Endothelial cell of umbilical vein (primary cell): ENCODE measurements around the gene PNLIPRP2. TPM values are rescaled to one million over a fixed set of nuclear protein-coding genes. Genes with fewer than 3 reads are reported as not detected.

ENCODE experiments used
- BruUV-seq: library from RNA; stranded (reverse); fragments of 400-500 nt; replicated peaks from 2 replicates; lab custom pipeline; 2021; lab: Mats Ljungman, UMichigan
- CTCF ChIA-PET: fragments of 300-600, 350-600 bp; sonication (Branson Sonifier 250); formaldehyde crosslinking; loops from one replicate; lab custom pipeline; 2021; ENCODE audit warnings: antibody characterized with exemption, inconsistent platforms; lab: Charles Lee
- POLR2A ChIA-PET: fragments of 300-600, 350-600 bp; sonication (Branson Sonifier 250); formaldehyde crosslinking; loops from one replicate; lab custom pipeline; 2021; ENCODE audit warnings: antibody characterized with exemption, inconsistent platforms; lab: Charles Lee
- DNase-seq: peaks from one replicate; pipeline ENCODE4 v3.0.0-alpha.2; 2011; ENCODE audit warnings: low read depth, low spot score
- FAIRE-seq: peaks from 2 replicates; lab custom pipeline; 2011; peaks lifted over from hg19 to GRCh38; lab: Jason Lieb, UNC
- H2AFZ ChIP-seq: 2 replicates; pipeline ENCODE4 v1.6.0; 2012; ENCODE audit warnings: low read depth, low read length, control low read depth, inconsistent platforms
- H3K27ac ChIP-seq: 2 replicates; pipeline ENCODE4 v1.5.1; 2011; ENCODE audit warnings: low read depth, mild to moderate bottlenecking, control low read depth, low read length, moderate library complexity; ENCODE audit not compliant: insufficient read depth
- H3K27me3 ChIP-seq, 2 experiments: 2 replicates each; pipeline versions ENCODE4 v1.6.0 to v1.6.1; 2011; ENCODE audit warnings: low read length in 2 of 2, mixed read lengths in 1 of 2; ENCODE audit not compliant: control insufficient read depth in 2 of 2, insufficient read depth in 2 of 2
- H3K36me3 ChIP-seq, 2 experiments: 2 replicates in 1 of 2; 3 replicates in 1 of 2; pipeline ENCODE4 v1.5.1; 2011; ENCODE audit warnings: low read length in 2 of 2, mild to moderate bottlenecking in 1 of 2, moderate library complexity in 1 of 2; ENCODE audit not compliant: control insufficient read depth in 2 of 2, insufficient read depth in 2 of 2; ENCODE audit errors: extremely low read depth in 1 of 2
- H3K4me1 ChIP-seq: 3 replicates; pipeline ENCODE4 v1.5.1; 2011; ENCODE audit warnings: mild to moderate bottlenecking, low read length; ENCODE audit not compliant: control insufficient read depth, insufficient read depth; ENCODE audit errors: extremely low read depth
- H3K4me2 ChIP-seq: 2 replicates; pipeline ENCODE4 v1.6.1; 2011; ENCODE audit warnings: low read length, control low read depth, mixed read lengths; ENCODE audit not compliant: insufficient read depth
- H3K4me3 ChIP-seq, 3 experiments: fragments of 200-600 bp in 1 of 3; sonication (generic), shearing (Covaris generic) in 1 of 3; replicated peaks in 1 of 3; 2 replicates each; pipeline ENCODE4 v1.5.1; 2011 to 2016; ENCODE audit warnings: control low read depth in 3 of 3, low read length in 3 of 3, mild to moderate bottlenecking in 2 of 3, inconsistent platforms in 1 of 3, low read depth in 1 of 3, moderate library complexity in 1 of 3; ENCODE audit not compliant: insufficient read depth in 1 of 3
- H3K79me2 ChIP-seq: 2 replicates; pipeline ENCODE4 v1.6.0; 2012; ENCODE audit warnings: low read length, inconsistent platforms; ENCODE audit not compliant: control insufficient read depth, insufficient read depth
- H3K9ac ChIP-seq: replicated peaks from 2 replicates; pipeline ENCODE3; 2011; ENCODE audit warnings: low read length, control low read depth; ENCODE audit not compliant: insufficient read depth; ENCODE audit errors: extremely low read depth
- H3K9me1 ChIP-seq: replicated peaks from 3 replicates; pipeline ENCODE4 v1.6.0; 2011; ENCODE audit warnings: mild to moderate bottlenecking, low read length; ENCODE audit not compliant: control insufficient read depth, insufficient read depth; ENCODE audit errors: extremely low read depth
- H3K9me3 ChIP-seq: replicated peaks from 2 replicates; pipeline ENCODE4 v1.5.1; 2012; ENCODE audit warnings: low read length, inconsistent platforms; ENCODE audit not compliant: control insufficient read depth, insufficient read depth
- H4K20me1 ChIP-seq: replicated peaks from 2 replicates; pipeline ENCODE3; 2011; ENCODE audit warnings: mild to moderate bottlenecking, low read length; ENCODE audit not compliant: control insufficient read depth, insufficient read depth; ENCODE audit errors: extremely low read depth
- EZH2 ChIP-seq: IDR thresholded peaks from 2 replicates; pipeline ENCODE4 v1.6.1; 2012; ENCODE audit warnings: borderline replicate concordance, low read depth, mild to moderate bottlenecking, moderate library complexity, low read length, inconsistent platforms; ENCODE audit not compliant: severe bottlenecking
- FOS ChIP-seq: IDR thresholded peaks from 2 replicates; pipeline ENCODE4 v1.6.1; 2011; ENCODE audit warnings: mild to moderate bottlenecking, low read length, moderate library complexity, borderline replicate concordance; ENCODE audit not compliant: insufficient read depth
- GATA2 ChIP-seq: IDR thresholded peaks from 2 replicates; pipeline ENCODE4 v1.7.0; 2011; ENCODE audit warnings: low read depth, mild to moderate bottlenecking, moderate library complexity, mixed read lengths, low read length; ENCODE audit not compliant: insufficient read length, insufficient read depth
- JUN ChIP-seq: IDR thresholded peaks from 2 replicates; pipeline ENCODE4 v1.6.1; 2011; ENCODE audit warnings: borderline replicate concordance, low read depth; ENCODE audit not compliant: insufficient read length, insufficient read depth
- MYC ChIP-seq: IDR thresholded peaks from one replicate; pipeline ENCODE4 v1.6.1; 2011; ENCODE audit warnings: mild to moderate bottlenecking, low read depth, low read length
- POLR2A ChIP-seq: IDR thresholded peaks from 2 replicates; pipeline ENCODE4 v1.6.1; 2012; ENCODE audit warnings: low read depth, mild to moderate bottlenecking, control low read depth, low read length
- POLR2AphosphoS5 ChIP-seq: IDR thresholded peaks from 2 replicates; pipeline ENCODE4 v1.6.1; 2012; ENCODE audit warnings: low read depth, mild to moderate bottlenecking, control low read depth, low read length, moderate library complexity; ENCODE audit not compliant: insufficient read depth
- dilution Hi-C: fragments of 300-500 bp; cut with MboI; formaldehyde crosslinking; loops from one replicate; pipeline ENCODE4 v1.15.0; 2019; ENCODE audit warnings: low sequenced_read_pairs; ENCODE audit not compliant: extremely low pct_ligation_motif_present
- intact Hi-C: fragments of 100-400 bp; cut with micrococcal nuclease; formaldehyde crosslinking; loops from one replicate; pipeline ENCODE4 v1.10.0; 2022
- polyA plus RNA-seq, 4 experiments: library from polyadenylated mRNA; depleted of rRNA in 3 of 4; stranded (reverse) in 3 of 4; unstranded in 1 of 4; fragments of >200 nt; gene quantifications; 2 replicates each; pipeline versions ENCODE4 v1.2.1 to v1.2.3, GENCODE V29; 2011 to 2012; ENCODE audit warnings: missing spikeins in 1 of 4
- total RNA-seq: library from RNA; stranded (reverse); gene quantifications from 2 replicates; pipeline ENCODE4 v1.2.3, GENCODE V29; 2021
- TF ChIP-seq, protein P1 (sequence below), 2 donors: IDR thresholded peaks; 1 replicate in 1 of 2; 2 replicates in 1 of 2; pipeline ENCODE4 v1.5.1; 2011; ENCODE audit warnings: low read length in 2 of 2, mild to moderate bottlenecking in 2 of 2, moderate library complexity in 2 of 2, control low read depth in 1 of 2, inconsistent platforms in 1 of 2, low read depth in 1 of 2; ENCODE audit not compliant: insufficient read depth in 1 of 2; ENCODE audit errors: extremely low read depth in 1 of 2

Gene PNLIPRP2
- total and polyA plus RNA-seq, 2 donors (not counting 3 experiments of a cell fraction or from before 2014, with no cell fraction given), result not detected

DNA sequence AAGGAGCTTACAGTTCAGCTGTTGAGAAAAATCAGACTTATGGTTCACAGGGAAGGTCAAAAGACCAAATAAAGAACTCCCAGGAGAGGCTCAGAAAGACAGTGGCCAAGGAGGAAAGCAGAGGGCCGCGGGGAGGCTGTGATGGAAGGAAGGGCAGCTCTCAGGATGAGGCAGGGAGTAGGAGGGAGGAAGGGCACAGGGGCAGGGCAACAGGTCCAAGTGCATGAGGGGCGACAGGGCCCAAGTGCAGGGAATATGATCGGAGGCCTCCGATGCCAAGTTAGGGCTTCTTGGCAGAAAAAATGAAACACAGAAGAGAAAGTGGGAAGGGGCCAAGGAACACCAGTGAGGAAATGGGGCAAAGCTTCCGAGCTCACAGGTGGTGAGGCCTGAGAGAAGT is 13.4 kb upstream of the PNLIPRP2 start:
- TF ChIP-seq, protein P1, sequence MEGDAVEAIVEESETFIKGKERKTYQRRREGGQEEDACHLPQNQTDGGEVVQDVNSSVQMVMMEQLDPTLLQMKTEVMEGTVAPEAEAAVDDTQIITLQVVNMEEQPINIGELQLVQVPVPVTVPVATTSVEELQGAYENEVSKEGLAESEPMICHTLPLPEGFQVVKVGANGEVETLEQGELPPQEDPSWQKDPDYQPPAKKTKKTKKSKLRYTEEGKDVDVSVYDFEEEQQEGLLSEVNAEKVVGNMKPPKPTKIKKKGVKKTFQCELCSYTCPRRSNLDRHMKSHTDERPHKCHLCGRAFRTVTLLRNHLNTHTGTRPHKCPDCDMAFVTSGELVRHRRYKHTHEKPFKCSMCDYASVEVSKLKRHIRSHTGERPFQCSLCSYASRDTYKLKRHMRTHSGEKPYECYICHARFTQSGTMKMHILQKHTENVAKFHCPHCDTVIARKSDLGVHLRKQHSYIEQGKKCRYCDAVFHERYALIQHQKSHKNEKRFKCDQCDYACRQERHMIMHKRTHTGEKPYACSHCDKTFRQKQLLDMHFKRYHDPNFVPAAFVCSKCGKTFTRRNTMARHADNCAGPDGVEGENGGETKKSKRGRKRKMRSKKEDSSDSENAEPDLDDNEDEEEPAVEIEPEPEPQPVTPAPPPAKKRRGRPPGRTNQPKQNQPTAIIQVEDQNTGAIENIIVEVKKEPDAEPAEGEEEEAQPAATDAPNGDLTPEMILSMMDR (IDR thresholded peaks at IDR 0.05; ENCODE audit: extremely low read depth in 1 of 2, insufficient read depth in 1 of 2, low read depth in 1 of 2, low read length in 2 of 2), result no peak
- TF ChIP-seq FOS (no peak), JUN (no peak), MYC (no peak), EZH2 (no peak), POLR2AphosphoS5 (no peak), POLR2A (no peak), GATA2 (no peak)
- Histone ChIP-seq H3K4me3 (no peak overlapping the region), H3K79me2 (no peaks in the 10 kb centered on the region), H3K9me3 (no peaks in the 10 kb centered on the region), H2AFZ (no peak overlapping the region), H3K4me1 (no peaks in the 10 kb centered on the region), H3K9me1 (no peaks in the 10 kb centered on the region), H4K20me1 (no peaks in the 10 kb centered on the region), H3K36me3 (no peaks in the 10 kb centered on the region), H3K9ac (no peak overlapping the region), H3K27ac (no peak overlapping the region), H3K4me2 (no peak overlapping the region), H3K27me3 (no peaks in the 10 kb centered on the region)
- POLR2A ChIA-PET, result no interaction called here
- FAIRE-seq (no peak), DNase-seq (no peak)
- dilution Hi-C loops (no loop called here), intact Hi-C loops (no loop called here)
- CTCF ChIA-PET, result no interaction called here
- no TSS peak for BruUV-seq
